GM23338 (cell line): ENCODE data around the gene RAI14.

Experiments used
- CREB1 ChIP-seq: fragments of 250-450 bp; sonication (Bioruptor Pico); IDR thresholded peaks from 2 replicates; pipeline ENCODE4 v1.5.0; 2020; ENCODE audit warnings: low read depth, mild to moderate bottlenecking, moderate library complexity
- CTCF ChIP-seq, 2 experiments: fragments of 200-600 bp in 1 of 2; sonication (generic) in 1 of 2; conservative IDR thresholded peaks; 2 replicates each; pipeline versions ENCODE4 v1.5.1 to v1.6.1; 2016 to 2017; ENCODE audit warnings: antibody characterized with exemption in 2 of 2, low read depth in 2 of 2, mild to moderate bottlenecking in 2 of 2, moderate library complexity in 1 of 2
- ETS1 ChIP-seq: IDR thresholded peaks from 2 replicates; pipeline ENCODE4 v1.6.1; 2016; ENCODE audit warnings: antibody characterized with exemption
- EZH2 ChIP-seq: fragments of 200-600 bp; sonication (generic); IDR thresholded peaks from one replicate; pipeline ENCODE4 v1.8.0; 2017; ENCODE audit warnings: antibody characterized with exemption, mild to moderate bottlenecking, low read depth; ENCODE audit not compliant: unreplicated experiment
- EZH2phosphoT487 ChIP-seq: fragments of 200-600 bp; sonication (generic); IDR thresholded peaks from one replicate; pipeline ENCODE4 v1.8.1; 2018; ENCODE audit warnings: antibody characterized with exemption; ENCODE audit not compliant: unreplicated experiment
- JUNB ChIP-seq: IDR thresholded peaks from one replicate; pipeline ENCODE4 v1.6.1; 2016; ENCODE audit warnings: antibody characterized with exemption; ENCODE audit not compliant: unreplicated experiment
- NANOG ChIP-seq: IDR thresholded peaks from 2 replicates; pipeline ENCODE4 v1.6.1; 2016; ENCODE audit warnings: antibody characterized with exemption, borderline replicate concordance
- POLR2AphosphoS5 ChIP-seq: IDR thresholded peaks from 2 replicates; pipeline ENCODE4 v1.6.1; 2016; ENCODE audit warnings: antibody characterized with exemption, low read depth
- REST ChIP-seq: IDR thresholded peaks from one replicate; pipeline ENCODE4 v1.6.1; 2018; ENCODE audit warnings: antibody characterized with exemption; ENCODE audit not compliant: unreplicated experiment
- STAT1 ChIP-seq: IDR thresholded peaks from one replicate; pipeline ENCODE4 v1.6.1; 2016; ENCODE audit warnings: antibody characterized with exemption; ENCODE audit not compliant: unreplicated experiment
- ZNF114 ChIP-seq: fragments of 250-450 bp; sonication (Bioruptor Pico); IDR thresholded peaks from 2 replicates; pipeline ENCODE4 v1.5.0; 2020; ENCODE audit warnings: mild to moderate bottlenecking, moderate library complexity
- ZNF331 ChIP-seq: fragments of 250-450 bp; sonication (Bioruptor Pico); IDR thresholded peaks from 2 replicates; pipeline ENCODE4 v1.5.0; 2020; ENCODE audit warnings: low read depth, mild to moderate bottlenecking, moderate library complexity
- ZNF462 ChIP-seq: fragments of 250-450 bp; sonication (Bioruptor Pico); IDR thresholded peaks from 2 replicates; pipeline ENCODE4 v1.5.0; 2020; ENCODE audit warnings: mild to moderate bottlenecking, moderate library complexity

- TF ChIP-seq CTCF (conservative IDR thresholded peaks at IDR 0.05; ENCODE audit: low read depth in 2 of 2) (peak in 1 of 2 experiments; percentile 19; a peak in 2 of 4 replicates), JUNB (no peak), REST (no peak), EZH2 (no peak), EZH2phosphoT487 (no peak), ZNF331 (CRISPR knock-in tag) (no peak), ZNF114 (no peak), ETS1 (no peak), POLR2AphosphoS5 (no peak), CREB1 (CRISPR knock-in tag) (no peak), STAT1 (no peak), NANOG (no peak), ZNF462 (no peak)
These were observed 170.2 kb downstream of the RAI14 start for GRCh38 chr5:34826347-34826746.
